ENCODE data around the gene OR5AU1.

GRCh38 chr14:21185491-21185890, 29.6 kb upstream of the OR5AU1 start:
- TF ChIP-seq CTCF (IDR thresholded peaks at IDR 0.05; ENCODE audit: poor library complexity, severe bottlenecking): no peak
- TF ChIP-seq TAF1 (IDR thresholded peaks at IDR 0.05; ENCODE audit: low read depth): no peak
- no peak for TF ChIP-seq EZH2 (IDR thresholded peaks at IDR 0.05; ENCODE audit: borderline replicate concordance, insufficient read depth, low read length, poor library complexity, severe bottlenecking)
- TF ChIP-seq REST (IDR thresholded peaks at IDR 0.05; ENCODE audit: borderline replicate concordance): no peak
- no peak for TF ChIP-seq POLR2AphosphoS5 (IDR thresholded peaks at IDR 0.05)
- TF ChIP-seq EP300 (conservative IDR thresholded peaks at IDR 0.05; ENCODE audit: poor library complexity, severe bottlenecking): no peak

Measured in neural cell (in vitro differentiated cells).